NB4 (cell line): ENCODE results near the gene RTKN2.
"Not testable (repeated sequence)": the region's sequence is repeated elsewhere in the genome, so short reads cannot be mapped to it uniquely, and the experiment has no call there.

ENCODE experiments used
- DNase-seq: peaks from one replicate; pipeline ENCODE4 v3.0.0; 2010; ENCODE audit warnings: low read depth
- H3K4me3 ChIP-seq: one replicate; pipeline ENCODE4 v1.5.1; 2011; ENCODE audit warnings: mild to moderate bottlenecking, low read depth, low read length, moderate library complexity
- MYC ChIP-seq: IDR thresholded peaks from 2 replicates; pipeline ENCODE4 v1.6.1; 2011; ENCODE audit warnings: low read depth, low read length
- POLR2A ChIP-seq: IDR thresholded peaks from 2 replicates; pipeline ENCODE4 v1.6.1; 2011; ENCODE audit warnings: mild to moderate bottlenecking; ENCODE audit not compliant: insufficient read length; ENCODE audit errors: extremely low read depth
- TF ChIP-seq, protein P1 (sequence below): IDR thresholded peaks from 2 replicates; pipeline ENCODE4 v1.6.1; 2011; ENCODE audit warnings: low read depth, low read length
- TF ChIP-seq, protein P2 (sequence below): IDR thresholded peaks from one replicate; pipeline ENCODE4 v1.5.1; 2012; ENCODE audit warnings: low read depth, low read length

The RTKN2 gene

DNA sequence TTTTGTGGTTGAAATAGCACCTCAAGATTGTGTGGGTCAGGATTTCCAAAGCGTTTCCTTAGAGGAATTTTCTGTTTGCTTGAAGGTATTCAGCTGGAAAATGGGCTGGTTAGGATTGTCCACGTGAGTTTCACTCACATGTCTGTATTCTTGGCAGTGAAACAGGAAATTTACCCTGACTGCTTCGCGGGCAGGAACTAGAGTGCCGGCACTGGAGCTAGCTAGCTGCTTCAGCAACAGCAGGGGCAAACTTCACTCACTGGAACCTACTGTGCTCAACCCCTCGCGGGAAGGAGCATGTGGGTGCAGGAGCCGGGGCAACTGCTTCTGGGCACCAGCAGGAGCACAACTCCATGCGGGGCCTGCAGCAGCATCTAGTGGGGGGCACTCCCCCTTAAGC lies 38.0 kb upstream of the RTKN2 start:
- H3K4me3 ChIP-seq = no peak overlapping the region
- no peak for DNase-seq
- TF ChIP-seq, protein P1, sequence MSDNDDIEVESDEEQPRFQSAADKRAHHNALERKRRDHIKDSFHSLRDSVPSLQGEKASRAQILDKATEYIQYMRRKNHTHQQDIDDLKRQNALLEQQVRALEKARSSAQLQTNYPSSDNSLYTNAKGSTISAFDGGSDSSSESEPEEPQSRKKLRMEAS = no peak

DNA sequence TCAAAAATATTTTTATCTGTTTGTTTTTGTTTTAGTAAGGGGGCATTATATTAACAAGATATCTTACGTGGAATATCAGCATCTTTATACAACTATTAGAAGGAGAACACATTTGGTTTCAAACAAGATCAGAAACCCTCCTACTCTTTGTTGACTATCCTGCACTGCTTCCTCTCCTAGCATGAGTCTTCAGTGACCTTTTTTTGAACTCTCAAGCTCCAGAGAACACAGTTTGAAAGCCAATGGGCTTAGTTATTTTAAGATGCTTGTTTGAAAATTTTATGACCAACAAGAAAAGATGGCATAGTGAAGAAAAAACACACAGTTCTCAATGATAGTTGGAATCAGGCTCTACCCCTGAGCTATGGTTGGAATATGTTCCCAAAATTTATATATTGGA lies 37.2 kb upstream of the RTKN2 start:
- no peak overlapping the region for H3K4me3 ChIP-seq
- DNase-seq = no peak
- TF ChIP-seq MYC (no peak), POLR2A (no peak)
- TF ChIP-seq, protein P1 = no peak
- TF ChIP-seq, protein P2, sequence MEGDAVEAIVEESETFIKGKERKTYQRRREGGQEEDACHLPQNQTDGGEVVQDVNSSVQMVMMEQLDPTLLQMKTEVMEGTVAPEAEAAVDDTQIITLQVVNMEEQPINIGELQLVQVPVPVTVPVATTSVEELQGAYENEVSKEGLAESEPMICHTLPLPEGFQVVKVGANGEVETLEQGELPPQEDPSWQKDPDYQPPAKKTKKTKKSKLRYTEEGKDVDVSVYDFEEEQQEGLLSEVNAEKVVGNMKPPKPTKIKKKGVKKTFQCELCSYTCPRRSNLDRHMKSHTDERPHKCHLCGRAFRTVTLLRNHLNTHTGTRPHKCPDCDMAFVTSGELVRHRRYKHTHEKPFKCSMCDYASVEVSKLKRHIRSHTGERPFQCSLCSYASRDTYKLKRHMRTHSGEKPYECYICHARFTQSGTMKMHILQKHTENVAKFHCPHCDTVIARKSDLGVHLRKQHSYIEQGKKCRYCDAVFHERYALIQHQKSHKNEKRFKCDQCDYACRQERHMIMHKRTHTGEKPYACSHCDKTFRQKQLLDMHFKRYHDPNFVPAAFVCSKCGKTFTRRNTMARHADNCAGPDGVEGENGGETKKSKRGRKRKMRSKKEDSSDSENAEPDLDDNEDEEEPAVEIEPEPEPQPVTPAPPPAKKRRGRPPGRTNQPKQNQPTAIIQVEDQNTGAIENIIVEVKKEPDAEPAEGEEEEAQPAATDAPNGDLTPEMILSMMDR = no peak

DNA sequence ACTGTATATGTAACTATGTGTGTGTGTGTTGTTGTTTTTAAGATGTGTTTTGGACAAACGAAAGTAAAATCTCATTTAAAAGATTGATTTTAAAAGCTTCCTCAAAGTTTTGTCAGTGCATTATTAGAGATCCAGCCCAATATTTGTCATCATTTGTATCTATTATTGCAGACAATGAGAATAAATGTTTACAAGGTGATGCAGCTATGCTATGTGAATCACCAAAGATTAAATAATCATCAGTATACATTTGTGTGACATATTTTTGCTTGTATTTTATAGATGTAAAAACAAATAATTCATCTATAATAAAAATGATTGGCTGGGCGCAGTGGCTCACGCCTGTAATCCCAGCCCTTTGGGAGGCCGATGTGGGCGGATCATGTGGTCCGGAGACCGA lies 35.3 kb upstream of the RTKN2 start:
- H3K4me3 ChIP-seq = no peak overlapping the region
- TF ChIP-seq POLR2A (no peak), MYC (no peak)
- TF ChIP-seq, protein P1 = no peak
- TF ChIP-seq, protein P2 = no peak
- DNase-seq = no peak

DNA sequence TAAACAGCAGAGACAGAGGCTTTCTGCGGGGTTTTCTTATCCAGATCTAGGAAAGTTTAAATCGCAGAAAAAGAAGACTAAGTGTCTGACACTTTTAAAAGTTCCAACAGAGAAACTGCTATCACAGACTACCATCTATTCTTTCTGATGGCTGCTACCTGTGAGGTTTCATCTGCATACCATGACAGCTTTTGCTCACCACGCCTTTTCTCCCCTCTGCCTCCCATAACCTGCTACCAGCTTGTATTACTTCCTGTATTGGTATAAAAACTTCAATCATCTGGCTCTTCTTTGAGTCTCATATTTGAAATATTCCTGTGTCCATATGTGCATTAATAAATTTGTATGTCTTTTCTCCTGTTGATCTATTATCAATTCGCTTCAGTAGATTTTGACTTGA lies 34.1 kb upstream of the RTKN2 start:
- TF ChIP-seq, protein P1 = no peak
- TF ChIP-seq MYC (no peak), POLR2A (no peak)
- TF ChIP-seq, protein P2 = no peak
- H3K4me3 ChIP-seq = no peak overlapping the region
- DNase-seq = no peak

DNA sequence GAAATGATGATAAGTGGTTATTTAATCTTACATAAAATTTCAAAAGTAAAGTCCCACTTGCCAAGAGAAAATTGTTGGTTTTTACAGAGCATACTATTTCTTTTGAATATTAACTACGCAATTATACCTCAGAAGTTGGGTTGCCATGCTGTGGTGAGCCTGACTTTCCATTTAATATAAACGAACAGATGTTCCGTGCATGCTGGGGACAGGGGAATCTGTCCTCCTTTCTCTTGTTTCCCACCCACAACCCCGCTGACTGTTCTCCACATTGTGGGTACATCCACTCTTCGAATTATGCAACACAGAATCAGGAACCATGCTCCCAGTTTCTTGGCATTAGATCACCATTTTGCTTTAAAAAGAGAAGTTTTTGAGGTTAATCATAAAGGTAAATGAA lies 29.2 kb upstream of the RTKN2 start:
- no peak overlapping the region for H3K4me3 ChIP-seq
- no peak for TF ChIP-seq POLR2A
- no peak for DNase-seq

DNA sequence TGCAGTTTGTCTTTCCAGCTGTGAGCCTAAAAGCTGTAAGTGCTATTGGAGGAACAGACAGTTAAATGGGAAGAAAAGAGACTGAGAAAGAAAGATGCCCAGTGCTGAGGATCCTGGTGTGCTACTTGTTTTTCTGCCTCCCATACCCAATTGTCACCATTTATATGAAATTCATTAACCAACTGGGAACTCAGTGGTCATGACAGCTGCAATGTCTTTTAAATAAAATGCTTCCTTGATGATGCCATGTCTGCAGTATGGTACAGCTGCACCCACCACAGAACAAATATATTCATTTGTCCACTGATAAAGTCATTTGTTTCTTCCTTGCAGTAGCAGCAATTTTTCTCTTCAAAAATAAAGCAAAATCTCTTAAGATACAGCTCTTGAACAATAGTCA lies 15.6 kb upstream of the RTKN2 start:
- no peak for DNase-seq
- no peak overlapping the region for H3K4me3 ChIP-seq
- TF ChIP-seq MYC = no peak
- TF ChIP-seq, protein P1 = no peak
- no peak for TF ChIP-seq POLR2A
- TF ChIP-seq, protein P2 = no peak

DNA sequence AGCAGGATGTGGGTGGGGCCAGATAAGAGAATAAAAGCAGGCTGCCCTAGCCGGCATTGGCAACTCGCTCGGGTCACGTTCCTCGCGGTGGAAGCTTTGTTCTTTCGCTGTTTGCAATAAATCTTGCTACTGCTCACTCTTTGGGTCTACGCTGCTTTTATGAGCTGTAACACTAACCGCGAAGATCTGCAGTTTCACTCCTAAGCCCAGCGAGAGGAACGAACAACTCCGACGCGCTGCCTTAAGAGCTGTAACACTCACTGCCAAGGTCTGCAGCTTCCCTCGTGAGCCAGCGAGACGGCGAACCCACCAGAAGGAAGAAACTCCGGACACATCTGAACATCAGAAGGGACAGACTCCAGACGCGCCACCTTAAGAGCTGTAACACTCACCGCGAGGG lies 12.7 kb upstream of the RTKN2 start:
- not testable (repeated sequence) for H3K4me3 ChIP-seq

DNA sequence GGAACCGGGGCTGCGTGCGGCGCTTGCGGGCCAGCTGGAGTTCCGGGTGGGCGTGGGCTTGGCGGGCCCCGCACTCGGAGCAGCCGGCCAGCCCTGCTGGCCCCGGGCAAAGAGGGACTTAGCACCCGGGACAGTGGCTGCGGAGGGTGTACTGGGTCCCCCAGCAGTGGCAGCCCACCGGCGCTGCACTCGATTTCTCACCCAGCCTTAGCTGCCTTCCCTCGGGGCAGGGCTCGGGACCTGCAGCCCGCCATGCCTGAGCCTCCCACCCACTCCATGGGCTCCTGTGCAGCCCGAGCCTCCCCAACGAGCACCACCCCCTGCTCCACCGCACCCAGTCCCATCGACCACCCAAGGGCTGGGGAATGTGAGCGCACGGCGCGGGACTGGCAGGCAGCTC lies 11.7 kb upstream of the RTKN2 start:
- DNase-seq, H3K4me3 ChIP-seq: not testable (repeated sequence)

More for the DNA sequence above, 12.7 kb upstream of the RTKN2 start:
- DNase-seq = not testable (repeated sequence)
